Endothelial cell (in vitro differentiated cells): ENCODE measurements around the gene ATP1A1. TPM values are rescaled to one million over a fixed set of nuclear protein-coding genes. Genes with fewer than 3 reads are reported as not detected.
A peak's percentile ranks its signal among the peaks of the same experiment; 100 is the strongest.

Experiments
- DNase-seq: peaks from one replicate; pipeline ENCODE4 v3.0.0; 2021; ENCODE audit warnings: low spot score
- H3K27ac Mint-ChIP-seq: one replicate; pipeline ENCODE4 v1.8.0; 2021; ENCODE audit warnings: mixed read lengths, inconsistent platforms; ENCODE audit not compliant: unreplicated experiment
- H3K27me3 Mint-ChIP-seq: one replicate; pipeline ENCODE4 v1.8.0; 2021; ENCODE audit warnings: mild to moderate bottlenecking, moderate library complexity, mixed read lengths, inconsistent platforms; ENCODE audit not compliant: unreplicated experiment
- H3K36me3 Mint-ChIP-seq: one replicate; pipeline ENCODE4 v1.8.0; 2021; ENCODE audit warnings: mild to moderate bottlenecking, low read depth, mixed read lengths, inconsistent platforms; ENCODE audit not compliant: unreplicated experiment
- H3K4me1 Mint-ChIP-seq: one replicate; pipeline ENCODE4 v1.8.0; 2021; ENCODE audit warnings: mild to moderate bottlenecking, mixed read lengths, inconsistent platforms; ENCODE audit not compliant: unreplicated experiment
- H3K4me3 Mint-ChIP-seq: one replicate; pipeline ENCODE4 v1.8.0; 2021; ENCODE audit warnings: mild to moderate bottlenecking, mixed read lengths, inconsistent platforms; ENCODE audit not compliant: unreplicated experiment
- H3K9me3 Mint-ChIP-seq: one replicate; pipeline ENCODE4 v1.8.0; 2021; ENCODE audit warnings: mixed read lengths, inconsistent platforms; ENCODE audit not compliant: unreplicated experiment
- CTCF ChIP-seq: fragments of 200-600 bp; sonication (generic); IDR thresholded peaks from one replicate; pipeline ENCODE4 v1.5.0; 2021; ENCODE audit warnings: antibody characterized with exemption; ENCODE audit not compliant: unreplicated experiment
- total RNA-seq: library from RNA; stranded (reverse); fragmentation: NEBNext Ultra II Directional; extraction: Animal tissue kit (Norgen Biotek cat#: 25700); gene quantifications from one replicate; pipeline ENCODE4 v1.2.1, GENCODE V29; 2021; ENCODE audit not compliant: unreplicated experiment

Gene ATP1A1
- total RNA-seq, 1 donor from 2014 or later = 156 TPM

GRCh38 chr1:116405241-116406135 is 32.4 kb downstream of the ATP1A1 start:
- Mint-ChIP-seq H3K36me3 (peaks cover 51% of the 10 kb centered on the region), H3K27me3 (peaks cover 3% of the 10 kb centered on the region), H3K4me1 (no peaks in the 10 kb centered on the region), H3K4me3 (no peak overlapping the region), H3K27ac (no peak overlapping the region), H3K9me3 (no peaks in the 10 kb centered on the region)
- DNase-seq = no peak
- TF ChIP-seq CTCF = no peak

DNA sequence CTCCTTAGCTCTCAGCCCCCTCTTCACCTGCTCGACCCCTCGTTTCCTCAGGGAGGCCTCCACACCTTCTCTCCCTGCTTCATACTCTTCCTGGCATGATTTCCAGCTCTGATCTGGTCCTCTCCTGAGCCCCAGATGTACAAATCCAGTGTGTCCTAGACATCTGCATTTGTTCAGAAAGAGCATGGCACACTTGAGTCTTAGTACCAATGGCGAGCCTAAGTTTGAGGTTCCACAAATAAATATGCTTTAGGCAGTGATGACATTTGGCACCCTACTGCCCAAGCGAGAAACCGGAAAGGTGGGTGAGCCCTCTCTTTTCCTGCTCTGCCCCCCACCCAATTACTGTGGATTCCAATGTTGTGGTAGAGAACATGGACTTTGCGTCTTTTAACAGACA is 34.0 kb downstream of the ATP1A1 start:
- TF ChIP-seq CTCF = no peak
- Mint-ChIP-seq H3K27me3 (peaks cover 3% of the 10 kb centered on the region), H3K36me3 (peaks cover 39% of the 10 kb centered on the region), H3K27ac (no peak overlapping the region), H3K4me1 (no peaks in the 10 kb centered on the region), H3K9me3 (no peaks in the 10 kb centered on the region), H3K4me3 (peak overlapping the region; percentile 72)
- no peak for DNase-seq

DNA sequence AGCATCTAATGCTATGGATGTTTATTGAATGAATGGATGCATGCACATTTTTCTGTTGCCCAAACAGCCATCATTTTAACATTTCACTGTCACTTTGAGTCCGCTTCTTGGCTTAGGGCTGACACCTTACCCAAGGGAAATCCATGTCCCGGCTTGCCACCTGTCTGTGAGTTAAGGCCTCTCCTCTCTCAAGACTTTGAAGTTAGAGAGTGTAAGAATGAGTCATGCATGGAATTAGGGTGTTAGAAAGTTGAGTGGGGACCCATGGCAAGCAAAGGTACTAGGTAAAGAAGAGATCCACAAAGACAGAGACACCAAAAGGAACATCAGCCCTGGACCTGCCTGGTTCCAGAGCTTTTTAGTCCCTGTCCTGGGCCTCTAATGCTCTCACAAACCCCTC is 35.1 kb downstream of the ATP1A1 start:
- no peak for DNase-seq
- Mint-ChIP-seq H3K36me3 (peaks cover 38% of the 10 kb centered on the region), H3K9me3 (no peaks in the 10 kb centered on the region), H3K4me3 (no peak overlapping the region), H3K27ac (no peak overlapping the region), H3K4me1 (no peaks in the 10 kb centered on the region), H3K27me3 (peaks cover 3% of the 10 kb centered on the region)
- no peak for TF ChIP-seq CTCF

DNA sequence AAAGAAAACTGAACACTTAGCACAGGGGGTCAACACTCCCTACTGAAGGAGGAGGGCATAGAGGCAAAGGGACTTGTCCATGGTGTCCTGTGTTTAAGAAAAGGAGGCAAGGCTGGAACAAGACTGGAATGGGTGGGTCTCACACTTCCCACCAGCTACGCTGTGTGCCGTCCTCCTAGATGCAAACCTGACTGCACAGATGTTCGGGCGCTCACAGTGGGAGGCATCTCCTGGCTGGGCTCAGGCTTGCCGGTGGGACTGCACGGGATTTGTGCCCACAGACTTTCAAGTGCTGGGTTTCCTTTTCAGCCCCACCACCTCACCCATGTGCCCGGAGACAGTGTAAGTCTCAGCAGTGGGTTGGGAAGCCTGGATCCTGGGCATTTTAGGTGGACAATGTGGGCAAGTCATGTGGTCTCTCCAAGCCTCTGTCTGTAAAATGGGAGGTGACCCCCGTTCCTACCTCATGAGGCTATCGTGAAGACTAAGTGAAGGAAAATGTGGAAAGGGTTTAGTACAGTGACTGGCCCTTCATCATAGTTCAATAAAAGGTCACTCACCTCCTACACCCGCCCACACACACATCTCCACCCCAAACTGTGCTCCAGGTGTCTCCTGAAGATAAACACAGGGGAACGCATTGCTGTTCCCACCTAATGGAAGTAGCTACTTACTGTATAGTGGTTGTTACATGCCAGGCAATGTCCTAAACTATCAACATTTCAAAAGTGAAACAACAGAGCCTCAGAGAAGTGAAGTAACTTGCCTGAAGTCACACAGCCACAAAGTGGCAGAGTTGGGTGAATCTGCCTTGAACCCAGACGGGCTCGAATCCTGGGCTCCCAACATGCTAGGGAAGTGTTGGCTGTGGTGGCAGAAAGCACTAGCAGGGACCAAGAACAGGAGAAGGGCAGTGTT is 36.0 kb downstream of the ATP1A1 start:
- Mint-ChIP-seq H3K4me3 (no peak overlapping the region), H3K27ac (no peak overlapping the region), H3K36me3 (peaks cover 35% of the 10 kb centered on the region), H3K4me1 (no peaks in the 10 kb centered on the region), H3K9me3 (no peaks in the 10 kb centered on the region), H3K27me3 (peaks cover 3% of the 10 kb centered on the region)
- no peak for TF ChIP-seq CTCF
- no peak for DNase-seq
